ENCODE results near the gene FXN. TPM values are rescaled to one million over a fixed set of nuclear protein-coding genes. Genes with fewer than 3 reads are reported as not detected.

Gene FXN
- total RNA-seq, 2 donors from 2014 or later: 17.4 to 22.8 TPM

DNA sequence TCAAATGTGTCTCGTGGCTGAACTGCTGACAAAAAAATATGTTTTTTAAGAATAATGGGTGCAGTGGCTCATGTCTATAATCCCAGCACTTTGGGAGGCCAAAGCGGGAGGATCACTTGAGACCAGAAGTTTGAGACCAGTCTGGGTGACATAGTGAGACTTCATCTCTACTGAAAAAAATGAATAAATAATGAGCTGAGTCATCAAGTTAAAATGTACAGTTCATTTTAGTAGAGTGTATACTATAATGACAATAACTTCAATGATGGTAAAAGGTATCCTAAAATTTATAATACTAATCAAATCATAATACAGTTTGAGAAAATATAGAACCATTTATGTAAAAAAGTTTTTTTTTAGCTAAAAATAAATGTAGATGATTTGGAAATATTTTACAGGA, 100.6 kb downstream of the FXN start:
- no peaks in the 10 kb centered on the region for H3K4me1 Mint-ChIP-seq (ENCODE audit: low read depth in 2 of 2)
- H3K4me3 Mint-ChIP-seq: no peak overlapping the region
- no peak for ATAC-seq
- no peaks in the 10 kb centered on the region for H3K9me3 Mint-ChIP-seq
- no peaks in the 10 kb centered on the region for H3K27me3 Mint-ChIP-seq
- DNase-seq (ENCODE audit: low spot score): no peak
- H3K36me3 Mint-ChIP-seq: no peaks in the 10 kb centered on the region
- no peak overlapping the region for H3K27ac Mint-ChIP-seq

DNA sequence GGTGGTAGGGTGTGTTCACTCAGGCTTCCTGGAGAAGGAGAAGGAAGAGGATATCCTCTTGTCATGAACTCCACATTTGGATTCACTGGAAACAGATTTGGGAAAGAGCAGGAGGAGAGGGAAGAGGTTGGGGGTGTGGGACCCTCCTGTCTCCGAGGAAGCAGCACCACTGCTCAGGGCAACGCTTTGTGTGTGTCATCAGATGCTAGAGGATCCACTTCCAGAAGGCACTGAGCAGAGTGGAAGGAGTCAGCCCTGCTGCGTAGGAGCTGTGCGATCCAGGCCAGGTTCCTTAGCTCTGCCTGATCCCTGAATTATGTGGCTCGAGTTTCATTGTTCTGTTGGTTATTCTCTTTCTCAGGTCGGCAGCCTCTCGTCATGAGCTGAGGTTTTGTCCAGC, 101.2 kb downstream of the FXN start:
- H3K36me3 Mint-ChIP-seq: no peaks in the 10 kb centered on the region
- H3K27ac Mint-ChIP-seq: no peak overlapping the region
- DNase-seq (ENCODE audit: low spot score) (no peak), ATAC-seq (no peak)
- no peaks in the 10 kb centered on the region for H3K4me1 Mint-ChIP-seq (ENCODE audit: low read depth in 2 of 2)
- H3K9me3 Mint-ChIP-seq: no peaks in the 10 kb centered on the region
- H3K27me3 Mint-ChIP-seq: no peaks in the 10 kb centered on the region
- H3K4me3 Mint-ChIP-seq: no peak overlapping the region

GRCh38 chr9:69137311-69137710, 101.8 kb downstream of the FXN start:
- H3K27me3 Mint-ChIP-seq: no peaks in the 10 kb centered on the region
- H3K27ac Mint-ChIP-seq: no peak overlapping the region
- no peak for DNase-seq (ENCODE audit: low spot score)
- H3K4me1 Mint-ChIP-seq (ENCODE audit: low read depth in 2 of 2): peaks cover 0 to 4% of the 10 kb centered on the region in 2 donors
- H3K4me3 Mint-ChIP-seq: no peak overlapping the region
- H3K36me3 Mint-ChIP-seq: no peaks in the 10 kb centered on the region
- no peaks in the 10 kb centered on the region for H3K9me3 Mint-ChIP-seq
- ATAC-seq: no peak

- peaks cover 0 to 4% of the 10 kb centered on the region in 2 donors for H3K4me1 Mint-ChIP-seq (ENCODE audit: low read depth in 2 of 2)
- no peak overlapping the region for H3K27ac Mint-ChIP-seq
- H3K9me3 Mint-ChIP-seq: no peaks in the 10 kb centered on the region
- ATAC-seq (no peak), DNase-seq (ENCODE audit: low spot score) (no peak)
- H3K36me3 Mint-ChIP-seq: no peaks in the 10 kb centered on the region
- H3K27me3 Mint-ChIP-seq: no peaks in the 10 kb centered on the region
- H3K4me3 Mint-ChIP-seq: no peak overlapping the region
Observed at GRCh38 chr9:69139596-69139995, 104.0 kb downstream of the FXN start.

GRCh38 chr9:69140123-69140735, 104.7 kb downstream of the FXN start:
- ATAC-seq: no peak
- no peak overlapping the region for H3K27ac Mint-ChIP-seq
- no peak for DNase-seq (ENCODE audit: low spot score)

GRCh38 chr9:69141851-69142250, 106.3 kb downstream of the FXN start:
- DNase-seq (ENCODE audit: low spot score): no peak
- peak overlapping the region in 1 of 2 donors; percentile 14 for H3K27ac Mint-ChIP-seq
- H3K27me3 Mint-ChIP-seq: no peaks in the 10 kb centered on the region
- H3K9me3 Mint-ChIP-seq: no peaks in the 10 kb centered on the region
- no peak for ATAC-seq
- H3K4me1 Mint-ChIP-seq (ENCODE audit: low read depth in 2 of 2): peaks cover 0 to 4% of the 10 kb centered on the region in 2 donors
- no peak overlapping the region for H3K4me3 Mint-ChIP-seq
- no peaks in the 10 kb centered on the region for H3K36me3 Mint-ChIP-seq

More at GRCh38 chr9:69140123-69140735, 104.7 kb downstream of the FXN start:
- H3K36me3 Mint-ChIP-seq: no peaks in the 10 kb centered on the region
- no peak overlapping the region for H3K4me3 Mint-ChIP-seq
- no peaks in the 10 kb centered on the region for H3K27me3 Mint-ChIP-seq
- H3K9me3 Mint-ChIP-seq: no peaks in the 10 kb centered on the region
- H3K4me1 Mint-ChIP-seq (ENCODE audit: low read depth in 2 of 2): peaks cover 0 to 4% of the 10 kb centered on the region in 2 donors

DNA sequence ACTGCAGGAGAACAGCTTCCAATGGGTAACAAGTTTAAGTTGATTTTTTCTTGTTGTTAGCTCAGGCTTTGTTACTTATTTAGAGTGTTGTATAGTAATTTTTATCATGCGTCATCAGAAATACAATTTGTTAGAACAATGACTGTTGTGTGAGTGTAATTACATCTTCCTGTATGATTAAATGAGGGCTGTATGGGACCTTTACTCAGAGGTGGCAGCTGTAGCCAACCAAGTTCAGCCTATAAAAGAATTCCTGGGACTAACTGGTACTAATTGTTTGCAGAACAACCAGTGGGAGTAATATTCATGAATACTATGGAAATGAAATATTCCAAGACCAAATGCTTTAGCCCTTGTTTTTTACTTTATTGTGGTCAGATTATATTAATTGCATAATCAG, 107.7 kb downstream of the FXN start:
- no peak for ATAC-seq
- H3K27me3 Mint-ChIP-seq: no peaks in the 10 kb centered on the region
- H3K36me3 Mint-ChIP-seq: no peaks in the 10 kb centered on the region

GRCh38 chr9:69145144-69145715, 109.7 kb downstream of the FXN start:
- H3K9me3 Mint-ChIP-seq: no peaks in the 10 kb centered on the region
- H3K27me3 Mint-ChIP-seq: no peaks in the 10 kb centered on the region
- H3K4me3 Mint-ChIP-seq: no peak overlapping the region
- no peak overlapping the region for H3K27ac Mint-ChIP-seq
- no peaks in the 10 kb centered on the region for H3K36me3 Mint-ChIP-seq
- ATAC-seq: no peak
- DNase-seq (ENCODE audit: low spot score): no peak
- H3K4me1 Mint-ChIP-seq (ENCODE audit: low read depth in 2 of 2): peaks cover 0 to 4% of the 10 kb centered on the region in 2 donors

More for the DNA sequence above, 107.7 kb downstream of the FXN start:
- Mint-ChIP-seq H3K4me1 (ENCODE audit: low read depth in 2 of 2) (peaks cover 0 to 4% of the 10 kb centered on the region in 2 donors), H3K4me3 (no peak overlapping the region), H3K9me3 (no peaks in the 10 kb centered on the region), H3K27ac (no peak overlapping the region)
- no peak for DNase-seq (ENCODE audit: low spot score)

GRCh38 chr9:69147041-69147834, 111.7 kb downstream of the FXN start:
- no peaks in the 10 kb centered on the region for H3K36me3 Mint-ChIP-seq
- no peak overlapping the region for H3K4me3 Mint-ChIP-seq
- no peak for ATAC-seq
- H3K4me1 Mint-ChIP-seq (ENCODE audit: low read depth in 2 of 2): no peaks in the 10 kb centered on the region
- no peaks in the 10 kb centered on the region for H3K27me3 Mint-ChIP-seq
- no peaks in the 10 kb centered on the region for H3K9me3 Mint-ChIP-seq
- no peak for DNase-seq (ENCODE audit: low spot score)
- H3K27ac Mint-ChIP-seq: no peak overlapping the region

GRCh38 chr9:69149321-69149807, 113.8 kb downstream of the FXN start:
- no peaks in the 10 kb centered on the region for H3K4me1 Mint-ChIP-seq (ENCODE audit: low read depth in 2 of 2)
- H3K27ac Mint-ChIP-seq: no peak overlapping the region
- H3K4me3 Mint-ChIP-seq: no peak overlapping the region
- no peaks in the 10 kb centered on the region for H3K27me3 Mint-ChIP-seq
- H3K36me3 Mint-ChIP-seq: no peaks in the 10 kb centered on the region
- no peak for ATAC-seq
- DNase-seq (ENCODE audit: low spot score): no peak
- H3K9me3 Mint-ChIP-seq: no peaks in the 10 kb centered on the region

Other genes with a start within 250 kb of the FXN start
- gene PRKACG, start 21.6 kb upstream of the FXN start, total RNA-seq: not detected
- 10 to 100 TPM in 1 of 2 donors, 1 to 10 TPM in 1; 5.1 to 10.2 TPM for gene TJP2, start 138.5 kb downstream of the FXN start, total RNA-seq

Measured in natural killer cell treated with Interleukin-12 subunit alpha and Interleukin-12 subunit beta and Interleukin-15 and Interleukin-18, amount 100 ng/mL, for 72 hours (primary cell).